ENCODE measurements around the gene DEGS1. TPM values are rescaled to one million over a fixed set of nuclear protein-coding genes. Genes with fewer than 3 reads are reported as not detected.

The DEGS1 gene
- total RNA-seq, 6 experiments from 2014 or later, result 17.9 to 43.5 (median 29.0) TPM

DNA sequence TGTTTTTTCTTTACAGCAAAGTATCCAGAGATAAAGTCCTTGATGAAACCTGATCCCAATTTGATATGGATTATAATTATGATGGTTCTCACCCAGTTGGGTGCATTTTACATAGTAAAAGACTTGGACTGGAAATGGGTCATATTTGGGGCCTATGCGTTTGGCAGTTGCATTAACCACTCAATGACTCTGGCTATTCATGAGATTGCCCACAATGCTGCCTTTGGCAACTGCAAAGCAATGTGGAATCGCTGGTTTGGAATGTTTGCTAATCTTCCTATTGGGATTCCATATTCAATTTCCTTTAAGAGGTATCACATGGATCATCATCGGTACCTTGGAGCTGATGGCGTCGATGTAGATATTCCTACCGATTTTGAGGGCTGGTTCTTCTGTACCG, 6.5 kb downstream of the DEGS1 start:
- Histone ChIP-seq H3K9me3 (no peaks in the 10 kb centered on the region), H3K4me1 (peaks cover 0 to 24% (median 3%) of the 10 kb centered on the region in 4 donors), H3K4me3 (no peak overlapping the region), H3K27ac (no peak overlapping the region), H3K27me3 (no peaks in the 10 kb centered on the region), H3K36me3 (peaks cover 0 to 25% (median 0%) of the 10 kb centered on the region in 4 donors)
- TF ChIP-seq, protein P1, sequence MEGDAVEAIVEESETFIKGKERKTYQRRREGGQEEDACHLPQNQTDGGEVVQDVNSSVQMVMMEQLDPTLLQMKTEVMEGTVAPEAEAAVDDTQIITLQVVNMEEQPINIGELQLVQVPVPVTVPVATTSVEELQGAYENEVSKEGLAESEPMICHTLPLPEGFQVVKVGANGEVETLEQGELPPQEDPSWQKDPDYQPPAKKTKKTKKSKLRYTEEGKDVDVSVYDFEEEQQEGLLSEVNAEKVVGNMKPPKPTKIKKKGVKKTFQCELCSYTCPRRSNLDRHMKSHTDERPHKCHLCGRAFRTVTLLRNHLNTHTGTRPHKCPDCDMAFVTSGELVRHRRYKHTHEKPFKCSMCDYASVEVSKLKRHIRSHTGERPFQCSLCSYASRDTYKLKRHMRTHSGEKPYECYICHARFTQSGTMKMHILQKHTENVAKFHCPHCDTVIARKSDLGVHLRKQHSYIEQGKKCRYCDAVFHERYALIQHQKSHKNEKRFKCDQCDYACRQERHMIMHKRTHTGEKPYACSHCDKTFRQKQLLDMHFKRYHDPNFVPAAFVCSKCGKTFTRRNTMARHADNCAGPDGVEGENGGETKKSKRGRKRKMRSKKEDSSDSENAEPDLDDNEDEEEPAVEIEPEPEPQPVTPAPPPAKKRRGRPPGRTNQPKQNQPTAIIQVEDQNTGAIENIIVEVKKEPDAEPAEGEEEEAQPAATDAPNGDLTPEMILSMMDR (IDR thresholded peaks at IDR 0.05), result no peak
- TF ChIP-seq POLR2A (IDR thresholded peaks at IDR 0.05), result no peak
- DNase-seq, result no peak
- 88% methylated on average over 6 of the region's 7 CpGs for WGBS (ENCODE audit: insufficient coverage, low coverage, low lambda C conversion rate, missing lambda C conversion rate)
- intact Hi-C loops (cut with DNase I), result no loop called here
- ATAC-seq, result no peak

DNA sequence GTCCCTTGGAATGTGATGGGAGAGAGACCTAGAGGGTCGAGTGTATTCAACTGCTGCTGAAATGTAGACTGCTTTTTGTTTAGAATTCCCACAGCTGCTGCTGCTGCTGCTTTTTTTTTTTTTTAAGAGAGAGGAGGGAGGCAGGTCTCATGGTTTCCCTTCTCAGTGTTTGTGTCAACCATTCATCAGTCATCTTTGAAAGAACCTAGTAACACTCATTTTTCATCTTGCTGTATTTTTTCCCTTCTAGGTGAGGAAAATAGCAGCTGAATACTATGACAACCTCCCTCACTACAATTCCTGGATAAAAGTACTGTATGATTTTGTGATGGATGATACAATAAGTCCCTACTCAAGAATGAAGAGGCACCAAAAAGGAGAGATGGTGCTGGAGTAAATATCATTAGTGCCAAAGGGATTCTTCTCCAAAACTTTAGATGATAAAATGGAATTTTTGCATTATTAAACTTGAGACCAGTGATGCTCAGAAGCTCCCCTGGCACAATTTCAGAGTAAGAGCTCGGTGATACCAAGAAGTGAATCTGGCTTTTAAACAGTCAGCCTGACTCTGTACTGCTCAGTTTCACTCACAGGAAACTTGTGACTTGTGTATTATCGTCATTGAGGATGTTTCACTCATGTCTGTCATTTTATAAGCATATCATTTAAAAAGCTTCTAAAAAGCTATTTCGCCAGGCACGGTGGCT, 9.2 kb downstream of the DEGS1 start:
- Histone ChIP-seq H3K27me3 (no peaks in the 10 kb centered on the region), H3K4me3 (no peak overlapping the region), H3K27ac (no peak overlapping the region), H3K9me3 (no peaks in the 10 kb centered on the region), H3K4me1 (peaks cover 0 to 16% (median 0%) of the 10 kb centered on the region in 4 donors), H3K36me3 (peaks cover 0 to 25% (median 0%) of the 10 kb centered on the region in 4 donors)
- no peak for DNase-seq
- intact Hi-C loops (cut with DNase I), result no loop called here
- TF ChIP-seq, protein P1 (IDR thresholded peaks at IDR 0.05), result no peak
- TF ChIP-seq POLR2A (IDR thresholded peaks at IDR 0.05), result no peak
- no peak for ATAC-seq
- 64% methylated on average over 5 of the region's 5 CpGs for WGBS (ENCODE audit: insufficient coverage, low coverage, low lambda C conversion rate, missing lambda C conversion rate)

DNA sequence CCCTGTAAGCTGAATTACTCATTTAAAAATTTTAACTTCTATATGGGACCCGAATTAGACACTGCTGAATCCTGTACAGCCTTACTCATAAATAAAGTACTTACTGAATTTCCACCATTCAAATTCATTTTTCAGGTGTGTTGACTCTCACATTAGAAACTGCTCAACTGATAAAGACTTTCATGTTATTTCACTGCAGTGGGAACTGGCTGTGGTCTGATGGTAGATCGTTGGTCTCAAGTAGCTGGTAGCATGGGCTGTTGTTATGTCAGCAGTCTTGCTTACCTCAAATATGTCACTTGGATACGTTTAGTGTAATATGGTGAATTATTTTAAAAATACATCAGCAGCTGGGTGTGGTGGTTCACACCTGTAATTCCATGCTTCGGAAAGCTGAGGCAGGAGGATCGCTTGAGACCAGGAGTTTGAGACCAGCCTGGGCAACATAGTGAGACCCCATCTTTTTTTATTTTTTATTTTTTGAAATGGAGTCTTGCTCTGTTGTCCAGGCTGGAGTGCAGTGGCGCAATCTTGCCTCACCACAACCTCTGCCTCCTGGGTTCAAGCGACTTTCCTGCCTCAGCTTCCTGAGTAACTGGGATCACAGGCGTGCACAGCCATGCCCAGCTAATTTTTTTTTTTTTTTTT, 10.4 kb downstream of the DEGS1 start:
- no peak for ATAC-seq
- H3K4me3 ChIP-seq, result no peak overlapping the region
- no peaks in the 10 kb centered on the region for H3K27me3 ChIP-seq
- no peaks in the 10 kb centered on the region for H3K9me3 ChIP-seq
- WGBS (ENCODE audit: insufficient coverage, low coverage, low lambda C conversion rate, missing lambda C conversion rate), result 88% methylated on average over 8 of the region's 8 CpGs
- intact Hi-C loops (cut with DNase I), result no loop called here
- peaks cover 0 to 25% (median 0%) of the 10 kb centered on the region in 4 donors for H3K36me3 ChIP-seq
- DNase-seq, result no peak
- TF ChIP-seq POLR2A (IDR thresholded peaks at IDR 0.05), result no peak
- TF ChIP-seq, protein P1 (IDR thresholded peaks at IDR 0.05), result no peak
- H3K27ac ChIP-seq, result no peak overlapping the region
- peaks cover 0 to 18% (median 0%) of the 10 kb centered on the region in 4 donors for H3K4me1 ChIP-seq

DNA sequence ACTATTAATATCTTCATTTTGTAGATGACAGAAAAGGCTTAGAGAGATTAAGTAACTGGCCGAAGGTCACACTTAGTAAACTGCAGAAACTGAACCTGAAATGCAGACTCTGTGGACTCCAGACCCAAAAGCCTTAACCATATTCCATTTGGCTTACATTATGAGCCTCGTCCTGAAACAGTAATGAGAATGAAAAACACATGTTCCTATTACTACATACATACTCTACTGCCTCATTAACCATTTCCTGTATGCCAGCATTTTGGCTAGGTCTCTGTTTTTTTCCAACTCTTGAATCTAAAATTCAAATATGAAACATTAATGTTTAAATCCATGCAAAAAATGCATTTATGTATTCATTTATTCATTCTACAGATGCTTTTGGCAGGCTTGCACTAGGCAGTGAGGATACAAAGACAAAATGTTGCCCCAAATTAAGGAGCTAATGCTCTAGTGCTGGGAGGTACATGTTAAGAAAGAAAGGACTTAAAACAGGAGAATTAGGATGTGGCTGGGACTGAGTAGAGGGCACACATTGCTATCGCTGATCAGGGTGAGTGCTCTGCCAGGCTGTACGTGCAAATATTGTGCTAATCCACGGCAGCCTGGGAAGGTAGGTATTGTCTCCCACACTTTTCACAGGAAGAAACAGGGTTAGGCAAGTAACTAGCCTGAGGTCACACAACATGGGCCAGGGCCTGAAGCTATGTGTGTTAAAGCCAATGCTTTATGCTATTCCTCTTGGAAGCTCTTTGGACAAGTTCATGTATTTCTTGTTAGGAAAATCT, 14.0 kb downstream of the DEGS1 start:
- Histone ChIP-seq H3K4me3 (no peak overlapping the region), H3K4me1 (peaks cover 0 to 18% (median 0%) of the 10 kb centered on the region in 4 donors), H3K27me3 (no peaks in the 10 kb centered on the region), H3K9me3 (no peaks in the 10 kb centered on the region), H3K27ac (peak overlapping the region in 2 of 3 donors; percentile 9 to 53), H3K36me3 (peaks cover 0 to 16% (median 0%) of the 10 kb centered on the region in 4 donors)
- TF ChIP-seq POLR2A (IDR thresholded peaks at IDR 0.05), result no peak
- TF ChIP-seq, protein P1 (IDR thresholded peaks at IDR 0.05), result no peak
- 23% methylated on average over 5 of the region's 5 CpGs for WGBS (ENCODE audit: insufficient coverage, low coverage, low lambda C conversion rate, missing lambda C conversion rate)
- ATAC-seq (peak; percentile 72 to 89 (median 84)), DNase-seq (no peak)
- intact Hi-C loops (cut with DNase I), result no loop called here
